HuH-7.5 (cell line): Measurements from ENCODE around the gene CACNB3.

Source experiments
- DNase-seq: peaks from one replicate; pipeline ENCODE4 v3.0.0; 2011; ENCODE audit warnings: low spot score

Gene CACNB3

GRCh38 chr12:48817873-48818830 lies at the start of gene CACNB3:
Gene CACNB3, plus strand, starts transcription at chr12:48818496. Its CDS starts 434 bp downstream, at chr12:48818930.
- DNase-seq: peak; percentile 75

- DNase-seq: no peak
Measured at GRCh38 chr12:48768736-48769135, 49.6 kb upstream of the CACNB3 start.

GRCh38 chr12:48770756-48771155 lies 47.5 kb upstream of the CACNB3 start:
- DNase-seq: no peak

- no peak for DNase-seq
Measured at GRCh38 chr12:48771588-48772112, 46.6 kb upstream of the CACNB3 start.

- no peak for DNase-seq
Measured at GRCh38 chr12:48773686-48774085, 44.6 kb upstream of the CACNB3 start.

GRCh38 chr12:48774516-48774915 lies 43.8 kb upstream of the CACNB3 start:
- no peak for DNase-seq

GRCh38 chr12:48775299-48775698 lies 43.0 kb upstream of the CACNB3 start:
- DNase-seq: no peak

- DNase-seq: no peak
Measured at GRCh38 chr12:48775991-48776649, 42.2 kb upstream of the CACNB3 start.

GRCh38 chr12:48776956-48777355 lies 41.3 kb upstream of the CACNB3 start:
- no peak for DNase-seq

- DNase-seq: no peak
Measured at GRCh38 chr12:48777501-48778400, 40.5 kb upstream of the CACNB3 start.

GRCh38 chr12:48779869-48780268 lies 38.4 kb upstream of the CACNB3 start:
- DNase-seq: no peak

- no peak for DNase-seq
Measured at GRCh38 chr12:48780381-48781025, 37.8 kb upstream of the CACNB3 start.

GRCh38 chr12:48781750-48782456 lies 36.4 kb upstream of the CACNB3 start:
- no peak for DNase-seq

- DNase-seq: no peak
Measured at GRCh38 chr12:48782457-48783395, 35.6 kb upstream of the CACNB3 start.

GRCh38 chr12:48783432-48783831 lies 34.9 kb upstream of the CACNB3 start:
- no peak for DNase-seq

- no peak for DNase-seq
Measured at GRCh38 chr12:48786591-48787544, 31.4 kb upstream of the CACNB3 start.

GRCh38 chr12:48787791-48788523 lies 30.3 kb upstream of the CACNB3 start:
- DNase-seq: no peak

GRCh38 chr12:48788524-48788853 lies 29.8 kb upstream of the CACNB3 start:
- peak; percentile 66 for DNase-seq
